SH-SY5Y (cell line): Measurements from ENCODE around the gene RAMP2.

Source experiments
- GATA2 ChIP-seq: IDR thresholded peaks from 2 replicates; pipeline ENCODE4 v1.6.1; 2011; ENCODE audit warnings: mild to moderate bottlenecking, low read depth, low read length
- GATA3 ChIP-seq: IDR thresholded peaks from 2 replicates; pipeline ENCODE4 v1.6.1; 2011; ENCODE audit warnings: low read depth, mild to moderate bottlenecking, low read length, moderate library complexity

- no peak for TF ChIP-seq GATA2
- TF ChIP-seq GATA3, result no peak
These were observed 16.7 kb upstream of the RAMP2 start for GRCh38 chr17:42744283-42744805.
